HG02840 (cell line): ENCODE data around the gene L1TD1.
"Not testable (repeated sequence)": the region's sequence is repeated elsewhere in the genome, so short reads cannot be mapped to it uniquely, and the experiment has no call there.

Source experiments
- ATAC-seq: cut with Tn5 transposase; IDR thresholded peaks from one replicate; pipeline ENCODE4 v1.9.1; 2021; ENCODE audit warnings: mild to moderate bottlenecking, moderate library complexity, moderate number of reproducible peaks; ENCODE audit not compliant: unreplicated experiment, low FRiP score

Gene L1TD1

DNA sequence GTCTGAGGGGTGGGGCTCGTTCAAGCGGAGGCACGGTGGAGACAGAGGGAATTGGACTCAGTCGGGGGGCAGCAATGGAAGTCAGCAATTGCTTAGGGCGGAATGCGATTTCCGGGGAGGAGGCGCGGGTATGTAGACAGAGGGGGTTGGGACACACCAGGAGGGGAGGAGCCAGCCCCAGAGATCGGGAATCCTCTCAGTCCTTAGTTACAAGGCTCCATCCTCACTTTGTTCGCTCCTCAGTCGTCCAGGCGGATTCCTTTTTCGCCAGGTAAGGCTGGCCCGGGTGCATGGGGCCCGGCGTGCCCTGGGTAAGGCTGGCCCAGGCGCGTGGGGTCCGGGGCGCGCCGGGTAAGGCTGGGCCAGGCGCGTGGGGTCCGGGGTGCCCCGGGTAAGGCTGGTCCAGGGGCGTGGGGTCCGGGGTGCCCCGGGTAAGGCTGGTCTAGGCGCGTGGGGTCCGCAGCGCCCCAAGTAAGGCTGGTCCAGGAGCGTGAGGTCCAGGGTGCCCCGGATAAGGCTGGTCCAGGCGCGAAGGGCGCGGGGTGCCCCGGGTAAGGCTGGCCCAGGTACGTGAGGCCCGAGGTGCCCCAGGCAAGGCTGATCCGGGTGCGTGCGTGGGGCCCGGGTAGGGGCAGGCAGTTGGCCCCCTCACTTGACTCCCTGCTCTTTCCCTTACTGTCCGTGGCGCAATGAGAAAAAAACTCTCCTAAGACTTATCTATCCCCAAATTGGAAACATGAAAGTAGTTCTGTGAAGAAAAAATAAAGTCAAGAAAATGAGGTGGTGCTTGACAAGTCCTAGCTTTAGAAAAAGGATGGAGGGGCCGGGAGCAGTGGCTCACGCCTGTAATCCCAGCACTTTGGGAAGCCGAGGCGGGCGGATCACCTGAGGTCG, at the start of gene L1TD1:
Gene L1TD1 (plus strand): TSS at position 199 of the 894 bp plus-strand sequence. CDS start 11,780 bp downstream, outside the sequence.
- no peak for ATAC-seq

GRCh38 chr1:62159940-62160348, 34.7 kb upstream of the L1TD1 start:
- ATAC-seq = no peak

GRCh38 chr1:62161711-62162110, 32.9 kb upstream of the L1TD1 start:
- no peak for ATAC-seq

DNA sequence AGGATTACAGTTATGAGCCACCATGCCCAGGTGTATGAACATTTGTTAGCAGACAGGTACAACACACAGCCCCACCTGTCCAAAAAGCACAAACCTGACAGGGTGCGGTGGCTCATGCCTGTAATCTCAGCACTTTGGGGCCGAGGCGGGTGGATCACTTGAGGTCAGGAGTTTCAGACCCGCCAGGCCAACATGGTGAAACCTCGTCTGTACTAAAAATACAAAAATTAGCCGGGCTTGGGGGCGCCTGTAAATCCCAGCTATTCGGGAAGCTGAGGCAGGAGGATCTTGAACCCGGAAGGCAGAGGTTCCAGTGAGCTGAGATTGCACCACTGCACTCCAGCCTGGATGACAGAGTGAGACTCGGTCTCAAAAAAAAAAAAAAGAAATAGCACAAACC, 24.3 kb upstream of the L1TD1 start:
- not testable (repeated sequence) for ATAC-seq

GRCh38 chr1:62175568-62176179, 19.0 kb upstream of the L1TD1 start:
- no peak for ATAC-seq

GRCh38 chr1:62176597-62177312, 17.9 kb upstream of the L1TD1 start:
- no peak for ATAC-seq

DNA sequence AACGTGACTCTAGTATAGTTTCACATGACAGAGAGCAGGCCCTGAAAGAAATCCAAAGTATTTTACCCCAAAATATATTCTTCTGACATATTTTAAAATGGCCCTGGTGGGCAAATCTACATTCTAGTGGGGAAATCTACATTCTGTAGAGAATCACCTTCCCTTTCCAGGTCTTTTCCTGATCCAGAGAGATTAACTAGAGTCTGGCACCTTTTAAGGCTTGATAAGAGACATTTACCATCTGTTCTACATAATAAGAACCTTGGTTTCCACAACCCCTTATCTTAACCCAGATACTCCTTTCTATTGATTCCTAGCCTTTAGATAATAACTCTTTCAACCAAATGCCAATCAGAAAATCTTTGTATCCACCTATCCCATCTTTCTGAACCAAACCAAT, 17.0 kb upstream of the L1TD1 start:
- ATAC-seq = no peak

- no peak for ATAC-seq
Observed at GRCh38 chr1:62178372-62178771, 16.3 kb upstream of the L1TD1 start.

DNA sequence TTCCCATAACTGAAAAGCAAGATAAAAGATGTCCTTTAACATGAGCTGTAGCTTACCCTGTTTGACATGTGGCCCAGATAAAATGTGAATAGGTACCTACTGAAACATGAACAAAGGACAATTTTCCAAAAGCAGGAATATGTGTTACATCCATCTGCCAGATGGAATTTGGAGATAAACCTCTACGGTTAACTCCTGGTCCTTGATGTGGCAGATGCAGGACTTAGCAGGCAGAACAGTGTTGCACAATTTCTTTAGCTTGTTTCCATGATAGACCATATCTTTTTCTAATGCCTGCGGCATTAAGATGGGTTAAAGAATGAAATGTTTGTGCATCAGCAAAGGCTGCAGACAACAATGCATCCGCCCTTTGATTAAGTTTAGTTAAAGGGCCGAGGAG, 14.6 kb upstream of the L1TD1 start:
- not testable (repeated sequence) for ATAC-seq

GRCh38 chr1:62180639-62181038, 14.0 kb upstream of the L1TD1 start:
- ATAC-seq = no peak

DNA sequence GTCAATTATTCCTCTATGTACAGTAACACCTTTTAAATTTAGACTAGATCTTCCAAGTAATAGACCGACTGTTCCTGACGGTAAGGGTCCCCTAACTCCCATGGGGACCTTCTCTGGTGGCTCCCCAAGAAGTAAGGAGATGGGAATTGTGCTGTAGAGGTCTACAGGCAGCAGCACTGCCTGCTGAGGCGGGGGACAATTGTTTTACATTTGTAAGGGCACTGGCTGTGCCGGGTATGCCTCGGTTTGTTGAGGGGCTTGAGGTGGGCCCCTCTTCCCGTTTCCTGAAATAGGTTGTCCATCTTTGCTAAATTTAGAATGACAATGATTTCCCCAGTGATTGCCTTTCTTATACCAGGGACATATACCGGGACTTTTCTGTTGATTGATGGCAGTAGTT, 13.1 kb upstream of the L1TD1 start:
- ATAC-seq = no peak

DNA sequence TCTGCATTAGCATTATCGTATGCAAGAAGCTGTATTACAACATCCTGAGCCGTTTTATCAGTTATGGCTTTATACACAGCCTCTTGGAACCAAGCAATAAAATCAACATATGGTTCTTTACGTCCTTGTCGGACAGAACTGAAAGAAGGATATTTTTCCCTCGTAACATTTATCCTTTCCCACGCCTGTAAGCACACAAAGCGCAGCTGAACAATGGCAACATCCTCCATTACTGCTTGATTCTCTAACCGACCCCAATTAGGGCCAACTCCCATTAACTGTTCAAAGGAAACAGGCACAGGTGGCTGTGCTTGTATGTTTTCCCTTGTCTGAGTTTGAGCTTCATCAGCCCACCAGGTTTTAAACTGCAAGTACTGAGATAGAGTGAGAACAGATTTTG, 12.5 kb upstream of the L1TD1 start:
- not testable (repeated sequence) for ATAC-seq

GRCh38 chr1:62183164-62184020, 11.3 kb upstream of the L1TD1 start:
- not testable (repeated sequence) for ATAC-seq

- ATAC-seq = no peak
Observed at GRCh38 chr1:62184336-62184735, 10.3 kb upstream of the L1TD1 start.

- ATAC-seq = not testable (repeated sequence)
Observed at GRCh38 chr1:62185233-62185632, 9.4 kb upstream of the L1TD1 start.

DNA sequence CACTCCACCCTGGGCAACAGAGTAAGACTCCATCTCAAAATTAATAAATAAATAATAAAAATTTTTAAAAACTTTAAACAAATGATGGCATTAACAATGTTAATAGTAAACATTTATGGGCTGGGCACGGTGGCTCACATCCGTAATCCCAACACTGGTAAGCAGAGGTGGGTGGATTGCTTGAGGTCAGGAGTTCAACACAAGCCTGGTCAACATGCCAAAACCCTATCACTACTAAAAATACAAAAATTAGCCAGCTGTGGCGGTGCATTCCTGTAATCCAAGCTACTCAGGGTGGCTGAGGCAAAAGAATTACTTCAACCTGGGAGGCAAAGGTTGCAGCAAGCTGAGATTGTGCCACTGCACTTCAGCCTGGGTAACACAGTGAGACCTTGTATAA, 9.0 kb upstream of the L1TD1 start:
- ATAC-seq = no peak

DNA sequence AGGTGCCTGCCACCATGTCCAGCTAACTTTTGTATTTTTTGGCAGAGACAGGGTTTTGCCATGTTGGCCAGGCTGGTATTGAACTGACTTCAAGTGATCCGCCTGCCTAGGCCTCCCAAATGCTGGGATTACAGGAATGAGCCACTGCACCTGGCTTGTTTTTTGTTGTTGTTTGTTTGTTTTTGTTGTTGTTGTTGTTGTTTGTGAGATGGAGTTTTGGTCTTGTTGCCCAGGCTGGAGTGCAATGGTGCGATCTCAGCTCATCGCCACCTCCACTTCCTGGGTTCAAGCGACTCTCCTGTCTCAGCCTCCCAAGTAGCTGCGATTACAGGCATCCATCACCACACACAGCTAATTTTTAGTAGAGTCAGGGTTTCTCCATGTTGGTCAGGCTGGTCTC, 7.1 kb upstream of the L1TD1 start:
- no peak for ATAC-seq

DNA sequence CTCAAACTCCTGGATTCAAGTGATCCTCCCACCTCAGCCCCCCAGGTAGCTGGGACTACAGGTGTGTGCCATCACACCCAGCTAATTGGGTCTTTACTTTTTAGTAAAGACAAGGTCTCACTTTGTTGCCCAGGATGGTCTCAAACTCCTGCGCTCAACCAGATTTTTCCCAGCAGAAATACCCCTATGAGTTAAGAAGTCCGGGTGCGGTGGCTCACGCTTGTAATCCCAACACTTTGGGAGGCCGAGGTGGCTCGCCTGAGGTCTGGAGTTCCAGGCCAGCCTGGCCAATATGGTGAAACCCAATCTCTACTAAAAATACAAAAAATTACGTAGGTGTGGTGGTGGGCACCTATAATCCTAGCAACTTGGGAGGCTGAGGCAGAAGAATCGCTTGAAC, 6.5 kb upstream of the L1TD1 start:
- ATAC-seq = no peak

DNA sequence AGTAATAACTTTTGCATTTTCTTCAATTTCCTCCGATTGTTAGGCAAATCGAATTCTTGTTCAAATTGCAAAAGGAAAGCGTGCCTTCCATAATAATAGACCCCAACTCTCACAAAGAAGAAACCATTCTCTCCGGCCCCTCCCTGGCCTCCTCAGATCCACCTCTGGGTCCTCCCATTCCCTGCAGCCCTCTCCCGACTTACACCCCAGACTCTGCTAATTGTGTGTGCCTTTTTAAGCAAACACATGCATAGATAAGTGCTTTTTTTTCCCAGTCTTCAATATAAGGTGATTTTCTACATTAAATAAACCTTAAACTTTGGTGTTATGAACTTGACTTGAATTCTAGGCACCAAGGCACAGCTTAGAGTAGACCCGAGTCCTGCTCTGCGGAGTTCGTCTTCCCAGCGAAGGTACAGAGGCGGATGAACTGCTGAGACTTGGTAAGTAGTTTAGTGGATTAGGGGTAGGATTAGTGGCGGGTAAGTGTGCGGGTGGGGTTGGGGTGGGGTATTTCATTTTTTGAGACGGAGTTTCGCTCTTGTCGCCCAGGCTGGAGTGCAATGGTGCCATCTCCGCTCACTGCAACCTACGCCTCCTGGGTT, 1.5 kb downstream of the L1TD1 start:
- no peak for ATAC-seq
